Left lobe of liver (tissue), 2 donors: ENCODE measurements around the gene ZNF155. TPM values are rescaled to one million over a fixed set of nuclear protein-coding genes. Genes with fewer than 3 reads are reported as not detected.
A peak's percentile ranks its signal among the peaks of the same experiment; 100 is the strongest.

ENCODE experiments used
- ATAC-seq: fragments of 200-7000 bp; cut with Tn5 transposase; one replicate; pipeline ENCODE4 v1.9.1; 2020; ENCODE audit warnings: mild to moderate bottlenecking, moderate library complexity
- DNase-seq: peaks from one replicate; pipeline ENCODE4 v3.0.0-alpha.2; 2020; ENCODE audit warnings: low spot score
- total RNA-seq: library from RNA; stranded (reverse); gene quantifications from one replicate; pipeline ENCODE4 v1.2.1, GENCODE V29; 2021
- donor health status: DM: no; HTN: no; CAD: no; lungs with moderate emphysema.
- donor health status: DM: no; HTN: yes; CAD: no.

Gene ZNF155
- total RNA-seq, 1 donor from 2014 or later: 2.7 TPM

- ATAC-seq (peak; percentile 5), DNase-seq (no peak)
Measured at GRCh38 chr19:44003461-44004009, 19.5 kb downstream of the ZNF155 start.

- DNase-seq: no peak
Measured at GRCh38 chr19:44005973-44006372, 22.0 kb downstream of the ZNF155 start.

GRCh38 chr19:44007473-44007872 is 23.5 kb downstream of the ZNF155 start:
- ATAC-seq (no peak), DNase-seq (no peak)

More at GRCh38 chr19:44005973-44006372, 22.0 kb downstream of the ZNF155 start:
- ATAC-seq: no peak

GRCh38 chr19:44010468-44010867 is 26.5 kb downstream of the ZNF155 start:
- ATAC-seq (no peak), DNase-seq (no peak)

- ATAC-seq: no peak
- DNase-seq: no peak
Measured at GRCh38 chr19:44019498-44019897, 35.5 kb downstream of the ZNF155 start.

- DNase-seq: no peak
- ATAC-seq: no peak
Measured at GRCh38 chr19:44021221-44021620, 37.2 kb downstream of the ZNF155 start.

GRCh38 chr19:44024900-44025216 is 40.9 kb downstream of the ZNF155 start:
- DNase-seq (no peak), ATAC-seq (no peak)

- DNase-seq (peak; percentile 88), ATAC-seq (peak; percentile 100)
Measured at GRCh38 chr19:44025217-44025936, 41.4 kb downstream of the ZNF155 start, which contains the start of gene ZNF222. ZNF222 (plus strand) TSS chr19:44025379; CDS start chr19:44025437, 58 bp downstream.

- DNase-seq (no peak), ATAC-seq (no peak)
Measured at GRCh38 chr19:44026622-44027021, 42.6 kb downstream of the ZNF155 start.

GRCh38 chr19:44032001-44032610 is 48.1 kb downstream of the ZNF155 start:
- ATAC-seq (no peak), DNase-seq (no peak)

GRCh38 chr19:44042147-44042546 is 58.2 kb downstream of the ZNF155 start:
- ATAC-seq: no peak
- DNase-seq: no peak

Other genes with a start within 250 kb of the ZNF155 start
- gene SMG9, start 229.2 kb upstream of the ZNF155 start, total RNA-seq: 13.2 TPM
- 0.43 TPM for gene KCNN4, start 203.2 kb upstream of the ZNF155 start, total RNA-seq
- not detected for gene LYPD5, start 181.7 kb upstream of the ZNF155 start, total RNA-seq
- 2.6 TPM for gene ZNF283, start 156.9 kb upstream of the ZNF155 start, total RNA-seq
- 0.40 TPM for gene ZNF404, start 100.2 kb upstream of the ZNF155 start, total RNA-seq
- gene ZNF45, start 48.9 kb upstream of the ZNF155 start, total RNA-seq: 3.3 TPM
- gene ZNF221, start 33.0 kb upstream of the ZNF155 start, total RNA-seq: 2.9 TPM
- 1.7 TPM for gene ZNF230, start 18.8 kb downstream of the ZNF155 start, total RNA-seq
- 0.96 TPM for gene ZNF222, start 41.2 kb downstream of the ZNF155 start, total RNA-seq
- 1.2 TPM for gene ZNF223, start 67.8 kb downstream of the ZNF155 start, total RNA-seq
- 0.68 TPM for gene ZNF284, start 88.0 kb downstream of the ZNF155 start, total RNA-seq
- 9.7 TPM for gene ZNF224, start 110.2 kb downstream of the ZNF155 start, total RNA-seq
- gene ZNF225, start 129.2 kb downstream of the ZNF155 start, total RNA-seq: 1.8 TPM
- 3.6 TPM for gene ZNF234, start 157.4 kb downstream of the ZNF155 start, total RNA-seq
- 8.3 TPM for gene ZNF226, start 180.9 kb downstream of the ZNF155 start, total RNA-seq
- gene ZNF227, start 228.3 kb downstream of the ZNF155 start, total RNA-seq: 6.0 TPM